GM21423 (cell line): Measurements from ENCODE around the gene SPACDR.

ENCODE experiments used
- ATAC-seq: cut with Tn5 transposase; IDR thresholded peaks from one replicate; pipeline ENCODE4 v1.9.1; 2021; ENCODE audit warnings: mild to moderate bottlenecking, moderate library complexity; ENCODE audit not compliant: unreplicated experiment

Gene SPACDR

DNA sequence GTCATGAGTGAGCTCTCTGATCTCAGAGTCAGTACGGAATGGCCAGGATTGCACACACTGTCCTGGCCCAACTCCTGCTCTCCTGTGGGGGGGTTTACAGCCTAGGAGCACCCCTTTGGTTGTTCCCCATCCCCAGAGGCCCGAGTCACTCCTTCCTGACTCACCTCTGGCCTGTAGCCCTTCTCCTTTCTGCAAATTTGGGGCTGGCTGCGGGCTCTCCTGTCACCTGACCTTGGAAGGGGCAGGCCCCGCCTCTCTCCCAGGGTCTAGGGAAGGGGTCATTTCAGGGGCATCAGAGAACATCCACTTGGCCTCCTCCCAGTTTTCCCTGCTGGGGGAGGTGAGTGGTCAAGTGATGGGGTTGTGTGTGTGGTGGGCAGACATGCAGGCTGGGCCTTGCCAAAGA, 21.4 kb upstream of the SPACDR start:
- no peak for ATAC-seq

DNA sequence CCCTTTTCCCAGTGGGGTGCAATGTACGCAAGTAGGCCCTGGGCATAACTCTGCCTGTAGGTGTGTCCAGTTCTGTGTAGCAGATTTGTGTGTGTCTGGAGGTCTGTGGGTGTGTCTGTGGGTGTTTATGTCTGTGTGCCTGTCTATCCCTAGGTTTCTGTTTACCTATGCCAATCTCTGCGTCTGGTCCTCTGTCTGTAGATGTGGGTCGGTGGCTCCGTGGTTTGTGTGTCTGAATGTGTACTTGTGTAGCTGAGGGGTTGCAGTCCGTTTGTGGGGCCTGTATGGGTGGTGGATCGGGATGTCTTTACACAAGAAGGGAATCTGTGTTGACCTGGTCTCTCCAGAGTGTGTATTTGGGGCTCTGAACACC, 20.6 kb upstream of the SPACDR start:
- no peak for ATAC-seq

DNA sequence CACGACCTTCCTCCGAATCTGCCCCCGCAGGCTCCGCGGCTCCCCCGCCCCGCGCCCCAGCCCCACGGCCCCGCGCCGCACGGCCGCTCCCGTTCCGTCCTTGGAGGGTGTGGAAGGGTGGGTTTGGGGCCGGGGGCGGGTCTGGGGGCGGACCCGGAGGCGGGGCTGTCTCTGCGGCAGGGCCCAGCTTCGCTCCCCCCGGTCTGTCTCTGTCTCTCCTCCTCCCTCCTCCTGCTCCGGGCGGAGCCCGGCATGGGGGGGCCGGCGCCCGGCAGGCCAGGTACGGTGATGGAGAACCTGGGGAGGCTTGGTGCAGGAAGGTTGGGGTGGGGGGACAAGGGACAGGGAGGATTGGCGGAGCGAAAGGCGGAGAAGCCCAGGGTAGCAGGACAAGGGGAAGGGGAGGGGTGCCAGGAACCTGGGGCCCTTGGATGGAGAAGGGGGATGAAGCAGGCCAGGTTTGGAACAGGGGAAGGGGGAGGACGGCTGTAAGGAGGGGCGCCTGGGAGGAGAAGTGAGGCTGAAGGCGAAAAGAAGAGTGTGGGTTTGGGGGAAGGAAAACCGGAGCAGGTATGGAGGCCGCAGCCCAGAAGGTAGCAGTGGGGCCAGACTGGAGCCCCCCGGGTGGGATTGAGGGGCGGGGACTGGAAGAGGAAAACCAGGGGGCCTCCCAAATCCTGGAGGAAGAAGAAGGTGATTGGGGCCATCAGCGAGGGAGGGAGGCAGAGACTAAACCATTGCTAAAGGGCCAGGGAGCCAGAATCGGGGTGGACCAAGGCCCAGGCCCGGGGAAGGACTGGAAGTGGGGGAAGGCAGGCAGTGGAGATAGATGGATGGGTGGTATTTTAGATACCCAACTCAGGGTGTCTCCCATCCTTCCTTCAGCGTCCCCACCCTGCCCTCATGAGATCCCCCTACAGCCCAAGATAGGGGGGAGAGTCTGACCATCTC, 19.9 kb upstream of the SPACDR start, which contains the start of gene NYAP1:
NYAP1 (plus strand) TSS at position 206 of the 951 bp plus-strand sequence. CDS start 1,385 bp downstream, outside the sequence.
- ATAC-seq: peak; percentile 7

DNA sequence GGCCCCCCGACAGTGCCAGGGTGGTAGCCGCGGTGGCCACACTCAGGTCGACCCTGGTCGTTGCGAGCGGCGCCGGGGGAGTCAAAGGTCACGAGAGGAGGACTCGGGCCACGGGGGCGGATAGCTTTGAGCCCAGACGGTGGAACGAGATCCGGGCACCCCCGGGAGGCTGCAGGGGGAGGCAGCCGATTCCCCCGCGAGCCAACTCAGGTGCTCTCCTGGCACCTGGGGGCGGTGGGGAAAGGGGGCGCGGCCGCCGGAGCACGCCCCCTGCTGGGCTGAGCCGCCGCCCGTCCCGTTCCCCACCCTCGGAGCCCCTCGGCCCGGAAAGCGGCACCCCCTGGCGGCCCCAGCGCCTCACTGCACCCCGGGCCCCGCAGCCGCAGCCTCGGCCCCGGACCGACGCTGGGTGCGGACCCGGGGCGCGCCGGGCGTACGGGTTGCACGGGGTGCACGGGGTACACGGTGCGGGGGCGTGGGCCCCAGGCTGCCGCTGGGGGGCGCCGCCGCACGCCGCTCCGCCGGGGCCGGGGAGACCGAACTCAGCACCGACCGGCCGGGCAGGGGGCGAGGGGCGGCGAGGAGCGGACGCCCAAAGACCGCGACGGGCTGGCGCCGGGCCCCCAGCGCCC, 19.1 kb upstream of the SPACDR start:
- ATAC-seq: peak; percentile 40

DNA sequence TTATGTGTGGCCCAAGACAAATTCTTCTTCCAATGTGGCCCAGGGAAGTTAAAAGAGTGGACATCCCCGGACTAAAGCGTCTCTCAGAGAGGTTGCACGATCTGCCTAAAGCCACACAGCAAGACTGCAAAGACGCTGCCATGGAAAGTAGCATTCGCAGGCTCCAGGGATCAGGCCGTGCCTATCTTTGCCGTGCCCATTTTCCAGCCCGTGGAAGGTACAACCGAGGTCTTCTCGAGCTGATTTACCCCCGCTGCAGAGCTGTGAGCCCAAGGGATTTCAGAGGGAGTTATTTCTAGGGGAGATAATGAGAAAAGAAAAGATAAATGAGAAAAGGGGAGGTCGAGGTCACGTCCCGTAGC, 18.6 kb upstream of the SPACDR start:
- no peak for ATAC-seq

DNA sequence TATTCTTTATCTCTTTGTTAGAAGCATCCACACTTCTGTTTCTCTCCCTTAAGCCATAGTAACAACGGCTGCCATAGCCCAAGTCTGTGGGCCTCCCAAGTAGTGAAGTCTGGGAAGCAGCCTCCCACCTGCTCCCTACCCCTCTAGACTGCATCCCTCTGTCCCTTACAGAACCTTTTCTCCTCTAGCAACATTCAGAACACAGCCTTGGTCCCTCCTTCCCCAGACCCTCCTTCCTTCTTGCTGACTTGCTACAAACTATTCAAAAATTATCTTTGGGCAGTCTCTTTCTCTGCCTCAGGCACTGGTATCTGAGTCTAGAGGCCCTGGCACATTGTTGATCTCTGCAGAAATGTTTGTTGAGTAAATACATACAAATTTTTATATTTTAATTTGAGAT, 17.4 kb upstream of the SPACDR start:
- ATAC-seq: no peak

DNA sequence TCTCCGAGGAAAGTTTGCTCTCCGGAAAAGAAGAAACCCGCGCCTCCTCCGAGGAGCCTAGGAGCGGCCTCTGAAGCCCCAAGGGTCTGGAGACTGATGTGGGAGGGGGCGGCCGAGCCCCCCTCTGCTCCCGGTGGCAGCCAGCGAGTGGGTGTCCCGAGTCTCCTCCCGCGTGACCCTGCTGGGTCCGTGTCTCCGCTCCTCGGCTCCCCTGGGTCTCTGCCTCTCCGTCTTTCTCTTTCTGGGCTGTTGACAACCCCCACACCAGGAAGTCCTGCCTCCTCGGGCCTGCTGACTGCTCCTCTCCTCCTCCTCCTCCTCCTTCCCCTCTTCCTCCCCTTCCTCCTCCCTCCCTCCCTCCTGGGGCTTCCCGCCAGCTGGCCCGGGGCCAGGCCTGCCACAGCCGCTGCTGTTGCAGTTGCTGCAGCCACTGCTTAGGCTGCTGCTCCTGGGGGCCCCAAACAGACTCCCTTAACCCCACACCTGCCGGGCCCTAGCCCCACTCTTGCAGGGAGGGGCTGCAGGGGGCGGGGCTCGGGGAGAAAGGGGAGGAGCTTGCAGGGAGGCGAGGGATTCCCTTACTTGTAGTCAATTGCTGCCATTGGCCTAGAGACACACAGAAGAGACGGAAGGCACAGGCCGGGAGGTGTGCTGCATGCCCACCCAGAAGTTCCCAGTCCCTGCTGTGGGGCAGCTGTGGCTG, 15.0 kb upstream of the SPACDR start, which contains the start of gene TSC22D4:
TSC22D4 (minus strand) TSS at position 257 of the 703 bp plus-strand sequence. CDS start 1,176 bp downstream, outside the sequence.
- peak; percentile 62 for ATAC-seq

DNA sequence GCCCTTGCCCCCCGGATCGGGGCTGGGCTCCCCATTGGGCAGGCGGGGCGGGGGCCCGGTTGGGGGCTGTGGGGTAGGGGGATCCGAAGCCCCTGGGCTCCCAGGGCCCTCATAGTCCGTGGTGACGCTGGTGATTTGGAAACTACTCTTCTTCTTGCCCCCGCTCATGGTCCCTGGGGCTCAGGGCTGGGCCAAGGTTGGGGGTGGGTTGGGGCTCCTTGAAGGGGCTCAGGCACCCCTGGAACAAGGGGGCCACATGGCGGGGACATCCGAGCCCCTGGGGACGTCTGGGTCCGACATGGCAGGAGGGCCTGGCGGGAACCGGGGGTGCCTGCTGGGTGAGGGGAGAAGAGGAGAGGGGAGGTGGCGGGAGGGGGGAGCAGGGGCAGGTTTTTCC, 13.8 kb upstream of the SPACDR start:
- ATAC-seq: no peak

DNA sequence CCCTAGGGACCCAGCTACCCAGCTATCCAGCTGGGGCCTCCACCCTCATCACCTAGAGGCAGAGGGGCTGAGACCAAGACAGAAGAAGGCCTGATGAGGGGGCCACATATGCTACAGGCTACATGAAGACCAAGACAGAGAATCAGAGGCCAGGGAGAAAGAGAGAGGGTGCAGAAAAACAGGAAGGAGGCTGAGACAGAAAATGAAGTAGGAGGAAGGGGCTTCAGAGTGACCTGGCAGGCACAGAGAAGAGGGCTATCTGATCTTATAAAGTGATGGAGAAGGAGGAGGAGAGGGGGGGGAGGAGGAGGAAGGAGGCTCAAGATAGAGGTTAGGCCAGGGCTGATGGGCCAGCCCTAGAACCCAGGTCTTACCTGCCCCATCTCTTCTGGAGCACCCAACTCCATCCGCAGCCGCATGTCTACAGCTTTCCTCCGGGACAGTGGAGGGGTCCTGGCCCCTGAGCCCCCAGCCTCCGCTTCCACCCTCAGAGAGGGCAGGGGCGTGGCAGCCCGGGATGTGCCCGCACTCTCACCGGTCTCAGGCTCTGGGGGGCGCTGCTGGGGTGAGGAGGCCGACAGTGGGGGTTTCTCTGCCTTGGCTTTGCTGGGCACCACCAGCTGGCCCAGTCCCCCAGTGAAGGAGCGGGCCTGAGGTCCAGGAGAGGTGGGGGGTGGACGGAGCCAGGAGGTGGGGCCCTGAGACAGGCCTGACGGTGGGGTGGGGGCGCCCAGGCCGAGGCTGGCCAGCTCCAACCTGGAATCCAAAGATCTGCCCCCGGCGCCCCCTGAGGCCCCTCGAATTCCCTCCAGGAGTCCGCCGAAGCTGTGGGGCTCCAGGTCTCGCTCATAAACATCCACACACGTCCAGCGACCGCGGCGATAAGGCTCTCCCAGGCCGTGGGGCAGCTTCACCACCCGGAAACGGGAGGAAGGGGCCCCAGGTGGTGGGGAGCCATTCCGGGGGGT, 13.1 kb upstream of the SPACDR start:
- ATAC-seq: no peak

DNA sequence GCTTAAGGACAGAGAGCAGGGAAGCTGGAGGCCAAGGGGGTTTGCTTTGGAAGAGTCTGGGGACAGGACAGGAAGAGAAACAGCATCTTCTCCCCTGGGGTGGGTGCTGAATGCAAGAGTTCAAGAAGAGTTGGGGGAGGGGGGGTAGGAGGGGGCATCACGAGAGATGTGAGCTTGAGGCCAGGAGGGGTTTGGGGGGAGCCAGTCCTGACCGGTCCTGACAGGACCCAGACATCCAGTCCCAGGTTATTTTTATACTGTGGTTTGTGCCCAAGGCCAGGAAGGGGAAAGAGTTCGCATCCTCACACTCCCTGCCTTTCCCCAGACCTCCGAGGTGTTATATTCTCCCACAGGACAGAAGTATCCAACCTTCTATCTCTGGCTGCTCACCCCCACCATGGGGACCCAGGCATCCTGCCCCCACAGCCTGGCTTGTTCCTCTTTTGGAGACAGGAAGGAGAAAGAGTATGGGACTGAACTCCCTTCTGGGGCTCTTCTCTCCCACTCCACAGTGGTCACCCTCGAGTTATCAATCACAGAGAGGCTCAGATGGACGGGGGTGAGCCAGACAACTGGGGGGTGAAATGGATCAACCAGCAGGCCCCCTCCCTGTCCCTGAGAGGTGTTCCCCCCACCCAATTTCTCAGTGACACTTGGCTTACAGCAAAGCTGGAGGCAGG, 12.2 kb upstream of the SPACDR start:
- ATAC-seq: no peak

DNA sequence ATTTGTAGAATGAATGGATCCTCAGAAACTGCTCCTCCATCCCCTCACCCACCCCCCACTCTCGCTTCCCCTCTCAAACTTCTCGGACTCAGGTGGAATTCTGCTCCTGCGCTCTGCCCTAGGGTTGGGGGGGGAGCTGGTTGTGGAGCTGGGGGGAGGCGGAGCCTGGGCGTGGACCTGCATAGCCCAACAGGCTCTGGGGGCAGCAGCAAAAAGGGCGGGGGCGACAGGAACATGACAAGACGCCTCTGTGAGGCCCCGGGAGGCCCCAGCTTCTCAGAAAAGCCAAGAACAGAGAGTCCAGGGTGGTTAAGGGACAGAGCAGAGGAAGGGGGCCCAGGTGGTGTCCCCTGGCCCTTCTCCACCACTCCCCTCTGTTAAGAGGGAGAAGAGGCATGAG, 11.5 kb upstream of the SPACDR start:
- ATAC-seq: no peak

DNA sequence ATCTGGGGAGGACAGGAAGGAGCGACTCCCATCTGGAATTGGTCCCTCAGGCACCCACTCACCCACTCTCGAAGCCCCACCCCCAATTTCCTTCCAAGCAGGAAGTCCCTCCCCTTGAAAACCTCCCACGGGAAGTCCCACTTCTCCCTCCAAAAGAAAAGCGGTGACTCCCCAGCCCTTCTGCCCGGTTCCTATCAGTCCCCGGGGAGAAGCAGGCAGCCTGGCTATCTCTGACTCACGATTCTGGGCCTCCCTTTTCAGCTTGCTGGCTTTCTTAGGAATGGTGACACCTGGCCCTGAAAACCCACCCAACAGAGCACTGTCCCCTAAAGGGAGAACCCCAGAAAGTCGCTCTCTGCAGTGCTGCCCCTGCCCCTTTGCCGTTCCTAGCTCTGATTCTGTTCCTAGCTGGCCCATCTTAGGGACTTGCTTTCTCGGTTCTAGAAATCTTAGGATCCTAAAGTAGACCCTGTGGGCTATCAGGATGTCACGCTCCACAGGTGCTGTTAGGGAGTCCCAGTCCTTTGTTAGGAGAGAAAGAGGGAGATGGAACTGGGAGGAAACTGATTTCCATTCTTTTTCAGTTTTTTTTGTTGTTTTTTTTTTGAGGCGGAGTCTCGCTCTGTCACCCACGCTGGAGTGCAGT, 8.9 kb upstream of the SPACDR start:
- no peak for ATAC-seq

DNA sequence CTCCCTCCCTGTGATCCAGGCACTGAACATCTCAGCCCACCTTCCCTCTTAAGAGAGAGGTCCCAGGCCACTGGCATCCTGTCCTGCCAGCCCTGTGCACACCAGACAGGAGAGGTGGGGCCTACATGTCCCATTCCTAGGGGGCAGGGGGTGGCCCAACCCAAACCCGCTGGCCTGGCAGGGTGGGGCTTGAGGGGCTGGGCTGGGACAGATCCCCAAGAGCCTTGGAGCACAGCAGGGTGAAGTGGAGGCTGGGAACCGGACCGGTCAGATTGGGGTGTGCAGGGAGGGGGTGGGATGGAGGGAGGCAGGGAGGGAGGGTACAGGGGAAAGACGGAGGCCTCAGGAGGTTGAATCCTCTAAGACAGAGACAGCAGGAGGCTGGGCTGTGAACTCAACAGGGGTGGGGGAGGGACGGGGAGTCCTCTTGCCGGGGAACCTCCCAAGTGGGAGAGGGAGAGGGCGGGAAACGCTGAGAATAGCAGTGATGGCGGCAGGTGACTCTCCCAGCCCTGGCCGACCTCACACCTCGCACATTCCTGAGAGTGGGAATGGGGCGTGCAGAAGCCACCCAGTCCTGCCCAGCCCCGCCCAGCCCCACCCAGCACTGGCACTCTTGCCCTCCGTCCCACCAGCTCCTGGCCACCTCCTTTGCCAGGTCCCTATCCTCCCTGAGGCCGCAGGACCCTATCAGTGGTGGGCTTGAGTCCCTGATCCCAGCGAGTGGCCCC, 8.2 kb upstream of the SPACDR start:
- ATAC-seq: no peak

DNA sequence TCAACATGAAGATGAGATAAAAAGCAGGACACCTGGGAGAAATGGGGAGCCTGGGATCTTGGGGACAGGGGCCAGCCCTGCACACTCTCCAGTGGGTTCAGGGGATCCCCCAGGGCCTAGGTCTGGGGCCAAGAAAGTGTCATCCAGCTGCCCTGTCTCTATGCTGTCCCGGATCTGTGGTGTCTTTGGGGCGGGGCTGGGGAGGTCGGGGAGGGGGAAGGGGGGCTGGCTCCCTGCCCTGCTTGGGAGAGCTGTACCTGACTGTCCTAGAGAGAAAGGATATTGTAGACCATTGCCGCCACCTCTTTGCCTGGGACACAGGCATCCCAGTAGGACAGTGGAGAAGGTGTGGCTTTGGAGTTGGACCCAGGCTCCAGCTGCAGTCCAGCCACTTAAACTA, 7.0 kb upstream of the SPACDR start:
- no peak for ATAC-seq

DNA sequence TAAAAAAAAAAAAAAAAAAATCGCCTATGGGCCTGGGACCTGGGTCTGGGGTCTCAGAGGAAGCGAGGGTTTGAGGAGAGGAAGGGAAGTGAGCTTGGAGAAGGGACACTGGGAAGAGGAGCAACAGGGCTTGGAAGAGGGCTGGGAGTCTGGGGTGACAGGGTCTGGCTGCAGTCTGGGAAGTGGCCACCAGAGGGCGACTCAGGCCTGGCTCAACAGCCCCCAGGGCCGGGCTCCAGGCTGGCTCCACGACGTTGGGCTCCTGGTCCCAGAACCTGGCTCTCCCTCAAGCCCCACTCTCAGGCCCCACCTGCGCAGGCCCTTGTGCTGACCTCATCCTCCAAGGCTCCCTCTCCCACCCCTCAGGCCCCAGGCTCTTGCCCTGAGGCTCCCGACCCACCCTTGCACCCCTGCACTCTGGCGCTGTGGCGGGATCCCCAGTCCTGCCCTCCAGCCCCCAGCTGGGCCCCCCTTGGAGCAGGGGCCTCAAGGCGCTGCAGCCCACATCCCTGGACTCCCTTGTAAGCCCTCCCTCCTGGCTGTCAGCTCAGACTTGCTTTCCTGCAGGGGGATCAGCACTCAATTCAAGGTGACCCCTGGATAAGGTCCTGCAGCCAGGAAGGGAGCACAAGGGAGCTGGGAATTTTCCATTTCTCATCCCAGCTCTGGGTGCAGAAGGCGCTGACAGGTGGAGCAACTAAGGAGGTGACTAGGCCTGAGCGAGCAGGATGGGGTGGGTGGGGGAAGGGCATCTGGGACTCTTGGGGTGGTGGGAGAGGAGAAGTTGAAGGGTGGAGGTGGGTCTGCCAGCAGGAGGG, 5.4 kb upstream of the SPACDR start:
- no peak for ATAC-seq

DNA sequence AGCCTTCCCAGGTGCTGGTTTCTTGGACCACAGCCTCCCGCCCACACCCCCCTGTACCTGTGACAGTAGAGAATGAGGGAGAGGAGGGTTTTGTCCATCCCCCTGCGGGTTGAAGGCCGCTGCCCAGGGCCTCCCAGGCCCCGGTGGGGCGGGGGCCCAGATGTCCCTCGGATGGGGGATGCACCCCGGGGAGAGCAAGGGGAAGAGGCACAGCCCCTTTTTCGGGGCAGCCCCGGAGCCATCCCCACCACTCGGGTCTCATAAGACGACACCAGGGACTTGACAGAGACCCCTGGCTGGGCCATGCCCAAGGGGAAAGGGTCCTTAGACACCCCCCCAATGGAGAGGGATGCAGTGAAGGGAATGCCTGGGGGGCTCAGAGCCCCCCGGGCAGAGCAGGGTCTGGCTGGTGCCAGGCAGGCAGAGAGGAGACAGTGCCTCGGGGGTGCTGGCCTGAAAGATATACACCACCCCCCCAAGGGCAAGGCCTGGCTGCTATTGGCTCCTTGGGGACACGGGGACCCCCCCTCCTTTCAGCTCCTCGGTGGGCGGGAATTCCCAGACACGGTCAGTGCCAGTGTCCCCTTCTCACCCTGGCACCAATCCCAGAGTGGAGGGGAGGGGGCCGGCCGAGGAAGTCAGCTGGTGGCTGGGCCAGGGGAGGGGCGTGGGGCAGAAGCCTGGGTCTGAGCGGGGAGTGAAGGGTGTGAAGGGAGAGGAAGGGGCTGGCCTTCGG, 3.7 kb upstream of the SPACDR start:
- no peak for ATAC-seq
